Endothelial cell of umbilical vein (primary cell): Measurements from ENCODE around the gene MCF2L.

Source experiments
- EZH2 ChIP-seq: IDR thresholded peaks from 2 replicates; pipeline ENCODE4 v1.6.1; 2012; ENCODE audit warnings: borderline replicate concordance, low read depth, mild to moderate bottlenecking, moderate library complexity, low read length, inconsistent platforms; ENCODE audit not compliant: severe bottlenecking
- POLR2A ChIP-seq: IDR thresholded peaks from 2 replicates; pipeline ENCODE4 v1.6.1; 2012; ENCODE audit warnings: low read depth, mild to moderate bottlenecking, control low read depth, low read length
- POLR2AphosphoS5 ChIP-seq: IDR thresholded peaks from 2 replicates; pipeline ENCODE4 v1.6.1; 2012; ENCODE audit warnings: low read depth, mild to moderate bottlenecking, control low read depth, low read length, moderate library complexity; ENCODE audit not compliant: insufficient read depth
- TF ChIP-seq, protein P1 (sequence below), 2 donors: IDR thresholded peaks; 1 replicate in 1 of 2; 2 replicates in 1 of 2; pipeline ENCODE4 v1.5.1; 2011; ENCODE audit warnings: low read length in 2 of 2, mild to moderate bottlenecking in 2 of 2, moderate library complexity in 2 of 2, control low read depth in 1 of 2, inconsistent platforms in 1 of 2, low read depth in 1 of 2; ENCODE audit not compliant: insufficient read depth in 1 of 2; ENCODE audit errors: extremely low read depth in 1 of 2
- TF ChIP-seq, protein P2 (sequence below): IDR thresholded peaks from 2 replicates; pipeline ENCODE4 v1.6.1; 2011; ENCODE audit not compliant: insufficient read depth, insufficient read length

DNA sequence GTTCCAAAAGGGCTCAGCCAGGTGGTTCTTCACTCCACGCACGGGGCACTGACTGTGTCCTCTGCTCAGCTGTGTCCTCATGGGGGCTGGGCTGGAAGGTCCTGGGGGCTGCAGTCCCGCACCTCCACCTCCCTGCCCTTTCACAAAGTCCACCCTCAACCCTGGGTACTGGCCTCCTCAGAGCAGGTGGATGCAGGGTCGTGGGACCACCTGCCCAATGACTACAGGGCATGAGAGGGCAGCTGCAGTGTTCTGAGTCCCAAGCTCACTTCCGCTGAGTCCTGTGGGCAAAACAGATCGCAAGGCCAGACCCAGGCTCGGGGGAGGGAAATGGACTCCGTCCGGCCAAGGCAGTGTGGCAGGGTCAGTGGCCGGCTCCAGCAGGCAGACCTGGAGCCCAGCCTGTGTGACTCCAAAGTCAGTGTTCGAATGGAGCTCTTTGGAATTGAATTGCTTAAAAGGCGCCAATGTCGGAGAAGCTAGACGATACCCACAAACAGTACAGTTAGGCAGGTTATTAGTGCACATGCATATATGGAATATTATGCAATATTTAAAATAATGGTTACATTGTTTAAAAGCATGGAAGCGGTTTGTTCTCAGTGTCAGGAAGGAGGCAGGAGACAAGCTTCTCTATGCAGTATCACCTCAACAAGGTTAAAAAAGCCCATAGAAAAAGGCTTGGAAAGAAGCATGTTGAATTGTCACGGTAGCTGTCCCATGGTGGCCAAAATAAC lies 54.8 kb downstream of the MCF2L start:
- TF ChIP-seq, protein P1, sequence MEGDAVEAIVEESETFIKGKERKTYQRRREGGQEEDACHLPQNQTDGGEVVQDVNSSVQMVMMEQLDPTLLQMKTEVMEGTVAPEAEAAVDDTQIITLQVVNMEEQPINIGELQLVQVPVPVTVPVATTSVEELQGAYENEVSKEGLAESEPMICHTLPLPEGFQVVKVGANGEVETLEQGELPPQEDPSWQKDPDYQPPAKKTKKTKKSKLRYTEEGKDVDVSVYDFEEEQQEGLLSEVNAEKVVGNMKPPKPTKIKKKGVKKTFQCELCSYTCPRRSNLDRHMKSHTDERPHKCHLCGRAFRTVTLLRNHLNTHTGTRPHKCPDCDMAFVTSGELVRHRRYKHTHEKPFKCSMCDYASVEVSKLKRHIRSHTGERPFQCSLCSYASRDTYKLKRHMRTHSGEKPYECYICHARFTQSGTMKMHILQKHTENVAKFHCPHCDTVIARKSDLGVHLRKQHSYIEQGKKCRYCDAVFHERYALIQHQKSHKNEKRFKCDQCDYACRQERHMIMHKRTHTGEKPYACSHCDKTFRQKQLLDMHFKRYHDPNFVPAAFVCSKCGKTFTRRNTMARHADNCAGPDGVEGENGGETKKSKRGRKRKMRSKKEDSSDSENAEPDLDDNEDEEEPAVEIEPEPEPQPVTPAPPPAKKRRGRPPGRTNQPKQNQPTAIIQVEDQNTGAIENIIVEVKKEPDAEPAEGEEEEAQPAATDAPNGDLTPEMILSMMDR (IDR thresholded peaks at IDR 0.05; ENCODE audit: extremely low read depth in 1 of 2, insufficient read depth in 1 of 2, low read depth in 1 of 2, low read length in 2 of 2) = no peak
- TF ChIP-seq EZH2 (no peak), POLR2A (no peak), POLR2AphosphoS5 (no peak)
- TF ChIP-seq, protein P2, sequence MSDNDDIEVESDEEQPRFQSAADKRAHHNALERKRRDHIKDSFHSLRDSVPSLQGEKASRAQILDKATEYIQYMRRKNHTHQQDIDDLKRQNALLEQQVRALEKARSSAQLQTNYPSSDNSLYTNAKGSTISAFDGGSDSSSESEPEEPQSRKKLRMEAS = no peak
